HEK293 (cell line): ENCODE data around the gene TPST1.

Experiments
- CTCF ChIA-PET: fragments of 350-600 bp; formaldehyde crosslinking; extraction: SDS; loops from one replicate; lab custom pipeline; 2021; ENCODE audit warnings: antibody characterized with exemption; lab: Yijun Ruan, JAX
- POLR2A ChIA-PET: fragments of 300-600 bp; formaldehyde crosslinking; extraction: SDS; loops from one replicate; lab custom pipeline; 2020; ENCODE audit warnings: antibody characterized with exemption, inconsistent platforms; lab: Yijun Ruan, JAX
- H3K27ac ChIP-seq: fragments of 200-500 bp; sonication (Bioruptor generic); 2 replicates; pipeline ENCODE4 v1.5.1; 2014; ENCODE audit warnings: low read depth, low read length, control low read depth, inconsistent platforms; ENCODE audit errors: extremely low read depth
- H3K36me3 ChIP-seq, 2 experiments: fragments of 200-500 bp in 1 of 2; sonication (Bioruptor generic) in 1 of 2; 1 replicate in 1 of 2; 2 replicates in 1 of 2; pipeline ENCODE4 v1.5.1; 2014 to 2017; ENCODE audit warnings: inconsistent platforms in 2 of 2, low read length in 2 of 2; ENCODE audit not compliant: control insufficient read depth in 2 of 2, insufficient read depth in 1 of 2
- H3K4me1 ChIP-seq: fragments of 200-500 bp; sonication (Bioruptor generic); 2 replicates; pipeline ENCODE4 v1.5.1; 2014; ENCODE audit warnings: mild to moderate bottlenecking, low read length, inconsistent platforms; ENCODE audit not compliant: control insufficient read depth, insufficient read depth
- H3K4me3 ChIP-seq: 2 replicates; pipeline ENCODE4 v1.5.1; 2011; ENCODE audit warnings: low read depth, mild to moderate bottlenecking, control low read depth, low read length, moderate library complexity
- H3K9me3 ChIP-seq: fragments of 200-500 bp; sonication (Bioruptor generic); 2 replicates; pipeline ENCODE4 v1.5.1; 2014; ENCODE audit warnings: low read depth, low read length, inconsistent platforms; ENCODE audit not compliant: control insufficient read depth, insufficient read depth
- BCL11B ChIP-seq: fragments of 450-650 bp; formaldehyde crosslinking; IDR thresholded peaks from 2 replicates; pipeline ENCODE4 v1.5.1; 2016; ENCODE audit warnings: low read depth, missing biosample characterization, missing genetic modification characterization
- KLF1 ChIP-seq: fragments of 450-650 bp; formaldehyde crosslinking; IDR thresholded peaks from 2 replicates; pipeline ENCODE4 v1.5.1; 2016; ENCODE audit warnings: missing biosample characterization, missing genetic modification characterization
- KLF16 ChIP-seq: fragments of 450-650 bp; formaldehyde crosslinking; IDR thresholded peaks from 2 replicates; pipeline ENCODE4 v1.5.1; 2017; ENCODE audit warnings: missing biosample characterization, missing genetic modification characterization
- MYNN ChIP-seq: fragments of 450-650 bp; formaldehyde crosslinking; IDR thresholded peaks from 2 replicates; pipeline ENCODE4 v1.5.1; 2016; ENCODE audit warnings: missing biosample characterization, missing genetic modification characterization, borderline replicate concordance
- MZF1 ChIP-seq: fragments of 450-650 bp; formaldehyde crosslinking; IDR thresholded peaks from 2 replicates; pipeline ENCODE4 v1.5.1; 2017; ENCODE audit warnings: missing biosample characterization, missing genetic modification characterization, borderline replicate concordance
- ZNF10 ChIP-seq: fragments of 450-650 bp; formaldehyde crosslinking; IDR thresholded peaks from 2 replicates; pipeline ENCODE4 v1.5.1; 2017; ENCODE audit warnings: missing biosample characterization, missing genetic modification characterization
- ZNF132 ChIP-seq: fragments of 450-650 bp; formaldehyde crosslinking; IDR thresholded peaks from 2 replicates; pipeline ENCODE4 v1.5.1; 2017; ENCODE audit warnings: missing biosample characterization, missing genetic modification characterization, borderline replicate concordance
- ZNF157 ChIP-seq: fragments of 450-650 bp; formaldehyde crosslinking; IDR thresholded peaks from 2 replicates; pipeline ENCODE4 v1.5.1; 2016; ENCODE audit warnings: missing biosample characterization, missing genetic modification characterization
- ZNF184 ChIP-seq: fragments of 450-650 bp; IDR thresholded peaks from 2 replicates; pipeline ENCODE4 v1.5.1; 2018; ENCODE audit warnings: missing biosample characterization, mild to moderate bottlenecking, missing genetic modification characterization
- ZNF292 ChIP-seq: fragments of 450-650 bp; formaldehyde crosslinking; IDR thresholded peaks from 2 replicates; pipeline ENCODE4 v1.5.1; 2016; ENCODE audit warnings: low read depth, missing biosample characterization, missing genetic modification characterization, borderline replicate concordance
- ZNF341 ChIP-seq: fragments of 450-650 bp; formaldehyde crosslinking; IDR thresholded peaks from 2 replicates; pipeline ENCODE4; 2016; ENCODE audit warnings: low read depth, missing biosample characterization, missing genetic modification characterization
- ZNF423 ChIP-seq: fragments of 450-650 bp; formaldehyde crosslinking; IDR thresholded peaks from 2 replicates; pipeline ENCODE4 v1.5.1; 2016; ENCODE audit warnings: missing biosample characterization, missing genetic modification characterization
- ZNF585B ChIP-seq: fragments of 450-650 bp; formaldehyde crosslinking; IDR thresholded peaks from 2 replicates; pipeline ENCODE4 v1.5.1; 2016; ENCODE audit warnings: missing biosample characterization, missing genetic modification characterization
- ZNF654 ChIP-seq: fragments of 450-650 bp; formaldehyde crosslinking; IDR thresholded peaks from 2 replicates; pipeline ENCODE4 v1.5.1; 2016; ENCODE audit warnings: low read depth, missing biosample characterization, missing genetic modification characterization
- ZNF791 ChIP-seq: fragments of 450-650 bp; formaldehyde crosslinking; IDR thresholded peaks from 2 replicates; pipeline ENCODE4 v1.5.1; 2016; ENCODE audit warnings: missing biosample characterization, missing genetic modification characterization
- TF ChIP-seq, protein P1 (sequence below): fragments of 450-650 bp; formaldehyde crosslinking; IDR thresholded peaks from 2 replicates; pipeline ENCODE4 v1.5.1; 2017; ENCODE audit warnings: missing biosample characterization, mild to moderate bottlenecking, missing genetic modification characterization, moderate library complexity
- TF ChIP-seq, protein P2 (sequence below): fragments of 450-650 bp; formaldehyde crosslinking; IDR thresholded peaks from 2 replicates; pipeline ENCODE4 v1.5.1; 2016; ENCODE audit warnings: missing biosample characterization, missing genetic modification characterization
- TF ChIP-seq, protein P3 (sequence below): fragments of 450-650 bp; formaldehyde crosslinking; IDR thresholded peaks from 2 replicates; pipeline ENCODE4 v1.5.1; 2016; ENCODE audit warnings: missing biosample characterization, missing genetic modification characterization, borderline replicate concordance
- TF ChIP-seq, protein P4 (sequence below): fragments of 450-650 bp; formaldehyde crosslinking; conservative IDR thresholded peaks from 2 replicates; pipeline ENCODE4 v1.5.1; 2016; ENCODE audit warnings: low read depth, missing biosample characterization, missing genetic modification characterization
- TF ChIP-seq, protein P5 (sequence below): fragments of 450-650 bp; formaldehyde crosslinking; IDR thresholded peaks from 2 replicates; pipeline ENCODE4 v1.5.1; 2016; ENCODE audit warnings: missing biosample characterization, missing genetic modification characterization

Gene TPST1

DNA sequence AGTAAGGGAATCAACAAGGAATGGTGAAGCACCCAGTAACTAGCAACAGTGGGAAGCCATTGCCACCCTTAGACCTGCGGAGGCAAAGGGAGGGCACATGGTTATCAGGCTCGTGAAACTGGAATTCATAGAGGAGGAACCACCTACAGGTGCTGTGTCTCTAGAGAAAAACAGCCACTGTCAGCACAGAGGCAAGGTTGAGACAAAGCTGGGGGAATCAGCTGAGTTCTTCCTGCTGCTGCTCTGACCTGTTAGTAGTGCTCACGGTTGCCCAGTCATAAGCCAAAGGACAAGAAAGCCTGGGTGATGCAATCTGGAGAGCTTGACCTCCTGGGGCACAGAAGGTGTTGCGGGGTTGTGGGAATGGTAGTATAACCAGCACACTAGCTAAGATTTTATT is 110.1 kb downstream of the TPST1 start:
- ChIA-PET CTCF (interaction anchor here (0.6 kb wide), 1 partner anchor 67 kb away, joined by 3 read pairs; no protein-coding TSS in a partner anchor), POLR2A (interaction anchor here (1.4 kb wide), 1 partner anchor 111 kb away, joined by 3 read pairs; the partner anchor contains the start of gene TPST1)
- no peak for TF ChIP-seq ZNF654 (tag by site-specific recombination)
- TF ChIP-seq ZNF585B (tag by site-specific recombination) = no peak
- TF ChIP-seq BCL11B (tag by site-specific recombination) = no peak
- TF ChIP-seq MZF1 = no peak
- no peak for TF ChIP-seq MYNN (tag by site-specific recombination)
- TF ChIP-seq, protein P1, sequence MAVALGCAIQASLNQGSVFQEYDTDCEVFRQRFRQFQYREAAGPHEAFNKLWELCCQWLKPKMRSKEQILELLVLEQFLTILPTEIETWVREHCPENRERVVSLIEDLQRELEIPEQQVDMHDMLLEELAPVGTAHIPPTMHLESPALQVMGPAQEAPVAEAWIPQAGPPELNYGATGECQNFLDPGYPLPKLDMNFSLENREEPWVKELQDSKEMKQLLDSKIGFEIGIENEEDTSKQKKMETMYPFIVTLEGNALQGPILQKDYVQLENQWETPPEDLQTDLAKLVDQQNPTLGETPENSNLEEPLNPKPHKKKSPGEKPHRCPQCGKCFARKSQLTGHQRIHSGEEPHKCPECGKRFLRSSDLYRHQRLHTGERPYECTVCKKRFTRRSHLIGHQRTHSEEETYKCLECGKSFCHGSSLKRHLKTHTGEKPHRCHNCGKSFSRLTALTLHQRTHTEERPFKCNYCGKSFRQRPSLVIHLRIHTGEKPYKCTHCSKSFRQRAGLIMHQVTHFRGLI = no peak
- TF ChIP-seq ZNF132 (tag by site-specific recombination) = no peak
- TF ChIP-seq, protein P2, sequence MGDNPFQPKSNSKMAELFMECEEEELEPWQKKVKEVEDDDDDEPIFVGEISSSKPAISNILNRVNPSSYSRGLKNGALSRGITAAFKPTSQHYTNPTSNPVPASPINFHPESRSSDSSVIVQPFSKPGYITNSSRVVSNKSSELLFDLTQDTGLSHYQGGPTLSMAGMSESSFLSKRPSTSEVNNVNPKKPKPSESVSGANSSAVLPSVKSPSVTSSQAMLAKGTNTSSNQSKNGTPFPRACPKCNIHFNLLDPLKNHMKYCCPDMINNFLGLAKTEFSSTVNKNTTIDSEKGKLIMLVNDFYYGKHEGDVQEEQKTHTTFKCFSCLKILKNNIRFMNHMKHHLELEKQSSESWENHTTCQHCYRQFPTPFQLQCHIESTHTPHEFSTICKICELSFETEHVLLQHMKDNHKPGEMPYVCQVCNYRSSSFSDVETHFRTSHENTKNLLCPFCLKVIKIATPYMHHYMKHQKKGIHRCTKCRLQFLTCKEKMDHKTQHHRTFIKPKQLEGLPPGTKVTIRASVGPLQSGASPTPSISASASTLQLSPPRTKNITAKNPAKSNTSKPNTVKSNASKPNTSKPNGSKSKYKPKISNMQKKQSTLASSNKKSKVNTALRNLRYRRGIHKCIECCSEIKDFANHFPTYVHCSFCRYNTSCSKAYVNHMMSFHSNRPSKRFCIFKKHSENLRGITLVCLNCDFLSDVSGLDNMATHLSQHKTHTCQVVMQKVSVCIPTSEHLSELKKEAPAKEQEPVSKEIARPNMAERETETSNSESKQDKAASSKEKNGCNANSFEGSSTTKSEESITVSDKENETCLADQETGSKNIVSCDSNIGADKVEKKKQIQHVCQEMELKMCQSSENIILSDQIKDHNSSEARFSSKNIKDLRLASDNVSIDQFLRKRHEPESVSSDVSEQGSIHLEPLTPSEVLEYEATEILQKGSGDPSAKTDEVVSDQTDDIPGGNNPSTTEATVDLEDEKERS (tag by site-specific recombination) = no peak
- Histone ChIP-seq H3K27ac (no peak overlapping the region), H3K4me1 (no peaks in the 10 kb centered on the region), H3K9me3 (no peaks in the 10 kb centered on the region), H3K36me3 (no peaks in the 10 kb centered on the region), H3K4me3 (no peak overlapping the region)

DNA sequence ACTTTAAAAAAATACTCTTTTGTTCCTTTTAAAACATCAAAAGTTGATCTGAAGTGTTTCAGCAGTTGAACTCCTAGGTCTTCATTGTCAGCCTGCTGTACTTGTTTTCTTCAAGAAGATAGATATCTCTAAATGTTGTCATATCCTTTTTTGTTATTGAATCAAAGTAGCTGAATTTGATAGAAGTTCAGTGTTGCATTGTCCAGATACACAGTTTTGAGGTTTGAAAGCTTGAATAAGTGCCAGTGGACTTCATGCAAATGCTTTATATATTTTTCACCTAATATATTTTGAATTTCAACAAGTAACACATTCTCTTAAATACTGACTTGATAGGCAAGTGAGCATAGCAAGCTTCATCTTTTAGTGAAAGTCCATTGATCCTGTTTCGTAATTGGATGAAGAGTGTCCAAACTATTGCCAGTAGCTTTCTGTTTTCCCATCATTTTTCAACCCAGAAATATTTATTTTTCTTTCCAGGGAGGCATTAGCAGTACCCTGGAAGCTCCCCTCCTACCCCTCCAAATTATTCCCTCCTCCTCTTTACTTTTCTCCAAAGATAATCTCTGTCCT is 114.4 kb downstream of the TPST1 start:
- H3K9me3 ChIP-seq = no peaks in the 10 kb centered on the region
- CTCF ChIA-PET = no interaction called here
- H3K4me1 ChIP-seq = no peaks in the 10 kb centered on the region
- H3K4me3 ChIP-seq = no peak overlapping the region
- no peaks in the 10 kb centered on the region for H3K36me3 ChIP-seq
- H3K27ac ChIP-seq = no peak overlapping the region
- POLR2A ChIA-PET = no interaction called here
- TF ChIP-seq ZNF157 = no peak
- TF ChIP-seq ZNF292 = no peak
- no peak for TF ChIP-seq KLF16 (tag by site-specific recombination)
- TF ChIP-seq, protein P3, sequence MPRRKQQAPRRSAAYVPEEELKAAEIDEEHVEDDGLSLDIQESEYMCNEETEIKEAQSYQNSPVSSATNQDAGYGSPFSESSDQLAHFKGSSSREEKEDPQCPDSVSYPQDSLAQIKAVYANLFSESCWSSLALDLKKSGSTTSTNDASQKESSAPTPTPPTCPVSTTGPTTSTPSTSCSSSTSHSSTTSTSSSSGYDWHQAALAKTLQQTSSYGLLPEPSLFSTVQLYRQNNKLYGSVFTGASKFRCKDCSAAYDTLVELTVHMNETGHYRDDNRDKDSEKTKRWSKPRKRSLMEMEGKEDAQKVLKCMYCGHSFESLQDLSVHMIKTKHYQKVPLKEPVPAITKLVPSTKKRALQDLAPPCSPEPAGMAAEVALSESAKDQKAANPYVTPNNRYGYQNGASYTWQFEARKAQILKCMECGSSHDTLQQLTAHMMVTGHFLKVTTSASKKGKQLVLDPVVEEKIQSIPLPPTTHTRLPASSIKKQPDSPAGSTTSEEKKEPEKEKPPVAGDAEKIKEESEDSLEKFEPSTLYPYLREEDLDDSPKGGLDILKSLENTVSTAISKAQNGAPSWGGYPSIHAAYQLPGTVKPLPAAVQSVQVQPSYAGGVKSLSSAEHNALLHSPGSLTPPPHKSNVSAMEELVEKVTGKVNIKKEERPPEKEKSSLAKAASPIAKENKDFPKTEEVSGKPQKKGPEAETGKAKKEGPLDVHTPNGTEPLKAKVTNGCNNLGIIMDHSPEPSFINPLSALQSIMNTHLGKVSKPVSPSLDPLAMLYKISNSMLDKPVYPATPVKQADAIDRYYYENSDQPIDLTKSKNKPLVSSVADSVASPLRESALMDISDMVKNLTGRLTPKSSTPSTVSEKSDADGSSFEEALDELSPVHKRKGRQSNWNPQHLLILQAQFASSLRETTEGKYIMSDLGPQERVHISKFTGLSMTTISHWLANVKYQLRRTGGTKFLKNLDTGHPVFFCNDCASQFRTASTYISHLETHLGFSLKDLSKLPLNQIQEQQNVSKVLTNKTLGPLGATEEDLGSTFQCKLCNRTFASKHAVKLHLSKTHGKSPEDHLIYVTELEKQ (tag by site-specific recombination) = no peak
- TF ChIP-seq, protein P4, sequence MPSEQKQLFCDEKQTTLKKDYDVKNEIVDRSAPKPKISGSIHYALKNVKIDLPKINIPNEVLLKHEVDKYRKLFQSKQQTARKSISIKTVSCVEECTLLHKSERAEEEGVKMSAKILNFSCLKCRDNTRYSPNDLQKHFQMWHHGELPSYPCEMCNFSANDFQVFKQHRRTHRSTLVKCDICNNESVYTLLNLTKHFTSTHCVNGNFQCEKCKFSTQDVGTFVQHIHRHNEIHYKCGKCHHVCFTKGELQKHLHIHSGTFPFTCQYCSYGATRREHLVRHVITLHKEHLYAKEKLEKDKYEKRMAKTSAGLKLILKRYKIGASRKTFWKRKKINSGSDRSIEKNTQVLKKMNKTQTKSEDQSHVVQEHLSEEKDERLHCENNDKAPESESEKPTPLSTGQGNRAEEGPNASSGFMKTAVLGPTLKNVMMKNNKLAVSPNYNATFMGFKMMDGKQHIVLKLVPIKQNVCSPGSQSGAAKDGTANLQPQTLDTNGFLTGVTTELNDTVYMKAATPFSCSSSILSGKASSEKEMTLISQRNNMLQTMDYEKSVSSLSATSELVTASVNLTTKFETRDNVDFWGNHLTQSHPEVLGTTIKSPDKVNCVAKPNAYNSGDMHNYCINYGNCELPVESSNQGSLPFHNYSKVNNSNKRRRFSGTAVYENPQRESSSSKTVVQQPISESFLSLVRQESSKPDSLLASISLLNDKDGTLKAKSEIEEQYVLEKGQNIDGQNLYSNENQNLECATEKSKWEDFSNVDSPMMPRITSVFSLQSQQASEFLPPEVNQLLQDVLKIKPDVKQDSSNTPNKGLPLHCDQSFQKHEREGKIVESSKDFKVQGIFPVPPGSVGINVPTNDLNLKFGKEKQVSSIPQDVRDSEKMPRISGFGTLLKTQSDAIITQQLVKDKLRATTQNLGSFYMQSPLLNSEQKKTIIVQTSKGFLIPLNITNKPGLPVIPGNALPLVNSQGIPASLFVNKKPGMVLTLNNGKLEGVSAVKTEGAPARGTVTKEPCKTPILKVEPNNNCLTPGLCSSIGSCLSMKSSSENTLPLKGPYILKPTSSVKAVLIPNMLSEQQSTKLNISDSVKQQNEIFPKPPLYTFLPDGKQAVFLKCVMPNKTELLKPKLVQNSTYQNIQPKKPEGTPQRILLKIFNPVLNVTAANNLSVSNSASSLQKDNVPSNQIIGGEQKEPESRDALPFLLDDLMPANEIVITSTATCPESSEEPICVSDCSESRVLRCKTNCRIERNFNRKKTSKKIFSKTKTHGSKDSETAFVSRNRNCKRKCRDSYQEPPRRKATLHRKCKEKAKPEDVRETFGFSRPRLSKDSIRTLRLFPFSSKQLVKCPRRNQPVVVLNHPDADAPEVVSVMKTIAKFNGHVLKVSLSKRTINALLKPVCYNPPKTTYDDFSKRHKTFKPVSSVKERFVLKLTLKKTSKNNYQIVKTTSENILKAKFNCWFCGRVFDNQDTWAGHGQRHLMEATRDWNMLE (tag by site-specific recombination) = no peak
- TF ChIP-seq ZNF10 (tag by site-specific recombination) = no peak
- no peak for TF ChIP-seq KLF1 (tag by site-specific recombination)
- TF ChIP-seq ZNF184 (tag by site-specific recombination) = no peak
- TF ChIP-seq ZNF791 (tag by site-specific recombination) = no peak
- no peak for TF ChIP-seq ZNF423 (tag by site-specific recombination)
- no peak for TF ChIP-seq ZNF341 (tag by site-specific recombination)
- TF ChIP-seq, protein P5, sequence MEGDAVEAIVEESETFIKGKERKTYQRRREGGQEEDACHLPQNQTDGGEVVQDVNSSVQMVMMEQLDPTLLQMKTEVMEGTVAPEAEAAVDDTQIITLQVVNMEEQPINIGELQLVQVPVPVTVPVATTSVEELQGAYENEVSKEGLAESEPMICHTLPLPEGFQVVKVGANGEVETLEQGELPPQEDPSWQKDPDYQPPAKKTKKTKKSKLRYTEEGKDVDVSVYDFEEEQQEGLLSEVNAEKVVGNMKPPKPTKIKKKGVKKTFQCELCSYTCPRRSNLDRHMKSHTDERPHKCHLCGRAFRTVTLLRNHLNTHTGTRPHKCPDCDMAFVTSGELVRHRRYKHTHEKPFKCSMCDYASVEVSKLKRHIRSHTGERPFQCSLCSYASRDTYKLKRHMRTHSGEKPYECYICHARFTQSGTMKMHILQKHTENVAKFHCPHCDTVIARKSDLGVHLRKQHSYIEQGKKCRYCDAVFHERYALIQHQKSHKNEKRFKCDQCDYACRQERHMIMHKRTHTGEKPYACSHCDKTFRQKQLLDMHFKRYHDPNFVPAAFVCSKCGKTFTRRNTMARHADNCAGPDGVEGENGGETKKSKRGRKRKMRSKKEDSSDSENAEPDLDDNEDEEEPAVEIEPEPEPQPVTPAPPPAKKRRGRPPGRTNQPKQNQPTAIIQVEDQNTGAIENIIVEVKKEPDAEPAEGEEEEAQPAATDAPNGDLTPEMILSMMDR (tag by site-specific recombination) = no peak
